Keratinocyte (primary cell): ENCODE data around the gene NAA10. TPM values are rescaled to one million over a fixed set of nuclear protein-coding genes. Genes with fewer than 3 reads are reported as not detected.

Experiments used
- DNase-seq: peaks from one replicate; pipeline ENCODE4 v3.0.0-alpha.2; 2011; ENCODE audit warnings: low read depth, missing footprints, low spot score
- FAIRE-seq: peaks from 2 replicates; lab custom pipeline; 2011; peaks lifted over from hg19 to GRCh38; lab: Jason Lieb, UNC
- H2AFZ ChIP-seq: 2 replicates; pipeline ENCODE4 v1.6.0; 2012; ENCODE audit warnings: low read length, control low read depth, inconsistent platforms; ENCODE audit not compliant: control insufficient read depth
- H3K27ac ChIP-seq: 2 replicates; pipeline ENCODE4 v1.5.1; 2011; ENCODE audit warnings: low read length; ENCODE audit not compliant: control insufficient read depth, insufficient read depth
- H3K27me3 ChIP-seq: 3 replicates; pipeline ENCODE4 v1.6.0; 2011; ENCODE audit warnings: low read length; ENCODE audit not compliant: control insufficient read depth, insufficient read depth; ENCODE audit errors: extremely low read depth
- H3K36me3 ChIP-seq, 2 experiments: 2 replicates in 1 of 2; 3 replicates in 1 of 2; pipeline ENCODE4 v1.5.1; 2011; ENCODE audit warnings: low read length in 2 of 2, mild to moderate bottlenecking in 1 of 2; ENCODE audit not compliant: control insufficient read depth in 2 of 2, insufficient read depth in 2 of 2; ENCODE audit errors: extremely low read depth in 1 of 2
- H3K4me1 ChIP-seq: 3 replicates; pipeline ENCODE4 v1.5.1; 2011; ENCODE audit warnings: low read length; ENCODE audit not compliant: control insufficient read depth, insufficient read depth; ENCODE audit errors: extremely low read depth
- H3K4me2 ChIP-seq: 3 replicates; pipeline ENCODE4 v1.6.0; 2011; ENCODE audit warnings: low read depth, low read length; ENCODE audit not compliant: control insufficient read depth, insufficient read depth; ENCODE audit errors: extremely low read depth
- H3K4me3 ChIP-seq, 3 experiments: fragments of 200-600 bp in 1 of 3; sonication (generic) in 1 of 3; 2 replicates in 2 of 3; 3 replicates in 1 of 3; pipeline ENCODE4 v1.5.1; 2011 to 2016; ENCODE audit warnings: low read length in 3 of 3, mild to moderate bottlenecking in 3 of 3, control low read depth in 2 of 3, inconsistent platforms in 1 of 3, low read depth in 1 of 3, mixed read lengths in 1 of 3, mixed run types in 1 of 3, moderate library complexity in 1 of 3; ENCODE audit not compliant: control insufficient read depth in 2 of 3, insufficient read depth in 2 of 3; ENCODE audit errors: extremely low read depth in 1 of 3
- H3K79me2 ChIP-seq: 2 replicates; pipeline ENCODE4 v1.6.0; 2012; ENCODE audit warnings: low read length; ENCODE audit not compliant: control insufficient read depth, insufficient read depth
- H3K9ac ChIP-seq: 3 replicates; pipeline ENCODE4 v1.6.0; 2011; ENCODE audit warnings: low read length; ENCODE audit not compliant: control insufficient read depth, insufficient read depth; ENCODE audit errors: extremely low read depth
- H3K9me1 ChIP-seq: 3 replicates; pipeline ENCODE4 v1.6.0; 2011; ENCODE audit warnings: low read length; ENCODE audit not compliant: control insufficient read depth, insufficient read depth; ENCODE audit errors: extremely low read depth
- H3K9me3 ChIP-seq: 2 replicates; pipeline ENCODE4 v1.5.1; 2012; ENCODE audit warnings: low read depth, low read length; ENCODE audit not compliant: control insufficient read depth
- H4K20me1 ChIP-seq: 3 replicates; pipeline ENCODE4 v1.6.0; 2011; ENCODE audit warnings: low read length; ENCODE audit not compliant: control insufficient read depth, insufficient read depth; ENCODE audit errors: extremely low read depth
- EZH2 ChIP-seq: IDR thresholded peaks from one replicate; pipeline ENCODE4 v1.6.1; 2012; ENCODE audit warnings: inconsistent platforms, mild to moderate bottlenecking, low read length, moderate library complexity
- dilution Hi-C: fragments of 300-500 bp; cut with MboI; formaldehyde crosslinking; loops from one replicate; pipeline ENCODE4 v1.7.0; 2020; ENCODE audit warnings: low sequenced_read_pairs; ENCODE audit not compliant: extremely low pct_ligation_motif_present
- polyA plus RNA-seq, 5 experiments: library from polyadenylated mRNA; depleted of rRNA in 3 of 5; stranded (reverse) in 3 of 5; stranded (forward) in 1 of 5; unstranded in 1 of 5; fragments of >200 nt; gene quantifications; 1 replicate in 1 of 5; 2 replicates in 3 of 5; 3 replicates in 1 of 5; pipeline versions ENCODE4 v1.2.1 to v1.2.3, GENCODE V29; 2011 to 2012; ENCODE audit warnings: missing spikeins in 2 of 5, low read depth in 1 of 5, low replicate concordance in 1 of 5
- TF ChIP-seq, protein P1 (sequence below), 3 experiments: IDR thresholded peaks in 1 of 3; conservative IDR thresholded peaks in 1 of 3; optimal IDR thresholded peaks in 1 of 3; 2 replicates in 2 of 3; 3 replicates in 1 of 3; pipeline versions ENCODE3 to v1.5.1; 2011; ENCODE audit warnings: low read length in 3 of 3, mild to moderate bottlenecking in 3 of 3, moderate library complexity in 2 of 3, control low read depth in 1 of 3, inconsistent platforms in 1 of 3; ENCODE audit not compliant: insufficient read depth in 2 of 3; ENCODE audit errors: extremely low read depth in 1 of 3

Gene NAA10
- polyA plus RNA-seq, 1 donor (not counting 4 experiments of a cell fraction or from before 2014, with no cell fraction given): 103 TPM

DNA sequence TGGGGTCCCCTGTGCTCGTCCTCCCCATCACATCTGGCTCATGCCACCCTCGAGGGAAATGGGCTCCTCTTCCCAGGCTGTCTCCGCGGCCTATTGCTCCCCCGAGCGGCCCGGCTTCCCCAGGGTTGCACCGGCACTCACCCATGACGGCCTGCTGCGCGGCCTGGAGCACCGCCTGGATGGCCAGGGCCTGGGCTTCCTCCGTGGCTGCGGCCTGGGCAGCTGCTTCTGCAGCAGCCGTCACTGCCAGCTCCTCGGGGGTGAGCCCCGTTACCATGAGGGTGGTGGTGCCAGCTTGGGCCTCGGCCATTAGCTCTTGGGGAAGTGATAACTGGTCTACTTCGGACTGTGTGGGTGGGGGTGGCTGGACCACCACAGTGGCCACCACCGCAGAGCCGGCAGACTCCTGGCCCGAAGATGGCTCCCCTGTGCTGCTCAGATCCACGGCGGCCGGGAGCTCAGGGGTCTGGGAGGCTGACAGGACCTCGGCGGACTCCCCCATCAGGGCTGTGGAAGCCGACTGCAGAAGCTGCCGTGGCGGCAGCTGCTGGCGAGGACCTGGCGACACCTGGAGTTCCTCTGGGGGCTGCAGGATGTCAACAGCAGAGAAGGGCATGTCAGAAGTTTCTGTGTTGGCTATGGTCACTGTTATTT lies 17.7 kb upstream of the NAA10 start:
- TF ChIP-seq, protein P1, sequence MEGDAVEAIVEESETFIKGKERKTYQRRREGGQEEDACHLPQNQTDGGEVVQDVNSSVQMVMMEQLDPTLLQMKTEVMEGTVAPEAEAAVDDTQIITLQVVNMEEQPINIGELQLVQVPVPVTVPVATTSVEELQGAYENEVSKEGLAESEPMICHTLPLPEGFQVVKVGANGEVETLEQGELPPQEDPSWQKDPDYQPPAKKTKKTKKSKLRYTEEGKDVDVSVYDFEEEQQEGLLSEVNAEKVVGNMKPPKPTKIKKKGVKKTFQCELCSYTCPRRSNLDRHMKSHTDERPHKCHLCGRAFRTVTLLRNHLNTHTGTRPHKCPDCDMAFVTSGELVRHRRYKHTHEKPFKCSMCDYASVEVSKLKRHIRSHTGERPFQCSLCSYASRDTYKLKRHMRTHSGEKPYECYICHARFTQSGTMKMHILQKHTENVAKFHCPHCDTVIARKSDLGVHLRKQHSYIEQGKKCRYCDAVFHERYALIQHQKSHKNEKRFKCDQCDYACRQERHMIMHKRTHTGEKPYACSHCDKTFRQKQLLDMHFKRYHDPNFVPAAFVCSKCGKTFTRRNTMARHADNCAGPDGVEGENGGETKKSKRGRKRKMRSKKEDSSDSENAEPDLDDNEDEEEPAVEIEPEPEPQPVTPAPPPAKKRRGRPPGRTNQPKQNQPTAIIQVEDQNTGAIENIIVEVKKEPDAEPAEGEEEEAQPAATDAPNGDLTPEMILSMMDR (optimal IDR thresholded peaks at IDR 0.05 in 1 of 3, IDR thresholded peaks at IDR 0.05 in 1 of 3, conservative IDR thresholded peaks at IDR 0.05 in 1 of 3; ENCODE audit: extremely low read depth in 1 of 3, insufficient read depth in 2 of 3, low read length in 3 of 3): no peak
- TF ChIP-seq EZH2: no peak
- Histone ChIP-seq H3K4me3 (no peak overlapping the region), H3K4me1 (no peaks in the 10 kb centered on the region), H4K20me1 (no peaks in the 10 kb centered on the region), H3K27me3 (no peaks in the 10 kb centered on the region), H3K9ac (no peak overlapping the region), H3K9me3 (no peaks in the 10 kb centered on the region), H3K36me3 (peaks cover 35 to 42% of the 10 kb centered on the region in 2 experiments), H2AFZ (no peak overlapping the region), H3K9me1 (no peaks in the 10 kb centered on the region), H3K4me2 (no peak overlapping the region), H3K79me2 (no peaks in the 10 kb centered on the region), H3K27ac (no peak overlapping the region)
- no peak for FAIRE-seq
- dilution Hi-C loops: no loop called here
- no peak for DNase-seq

DNA sequence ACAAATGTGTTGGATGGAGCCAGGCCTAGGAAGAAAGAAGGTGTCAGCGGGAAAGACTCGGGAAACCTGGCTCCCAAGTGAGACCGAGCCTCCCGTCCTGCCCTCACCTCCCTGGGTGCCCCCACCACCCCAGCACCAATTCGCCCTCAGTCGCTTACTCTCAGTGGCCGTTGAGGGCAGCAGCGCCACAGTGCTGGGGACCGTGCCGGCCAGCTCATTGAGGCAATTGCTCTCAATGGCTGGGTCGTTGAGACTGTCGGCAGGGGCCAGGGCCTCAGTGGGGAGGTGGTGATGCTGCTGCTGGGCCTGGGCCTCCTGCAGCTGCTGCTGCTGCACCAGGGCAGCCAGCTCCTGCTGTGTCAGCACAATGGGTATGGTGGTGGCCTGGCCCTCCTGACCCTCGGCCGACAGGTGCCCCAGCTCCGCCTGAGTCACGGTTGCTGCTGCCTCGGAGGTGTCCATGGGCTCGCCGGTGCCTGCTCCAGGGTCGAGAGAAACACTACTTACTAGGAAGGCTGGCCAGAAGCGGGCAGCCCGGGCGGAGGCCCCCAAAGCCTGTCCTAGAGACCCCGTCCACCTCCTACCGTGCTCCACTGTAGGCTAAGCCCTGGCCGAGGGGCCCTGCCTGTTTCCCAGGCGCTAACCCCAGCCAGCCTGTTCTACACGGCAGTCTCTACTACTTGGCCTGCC lies 17.0 kb upstream of the NAA10 start:
- no peaks in the 10 kb centered on the region for H3K79me2 ChIP-seq
- no peak overlapping the region for H3K27ac ChIP-seq
- peaks cover 33 to 35% of the 10 kb centered on the region in 2 experiments for H3K36me3 ChIP-seq
- TF ChIP-seq, protein P1 (optimal IDR thresholded peaks at IDR 0.05 in 1 of 3, IDR thresholded peaks at IDR 0.05 in 1 of 3, conservative IDR thresholded peaks at IDR 0.05 in 1 of 3; ENCODE audit: extremely low read depth in 1 of 3, insufficient read depth in 2 of 3, low read length in 3 of 3): no peak
- no peak for TF ChIP-seq EZH2
- H3K9me3 ChIP-seq: no peaks in the 10 kb centered on the region
- no peaks in the 10 kb centered on the region for H3K27me3 ChIP-seq
- DNase-seq: no peak
- dilution Hi-C loops: no loop called here
- H3K4me3 ChIP-seq: no peak overlapping the region
- no peaks in the 10 kb centered on the region for H3K4me1 ChIP-seq
- H3K9me1 ChIP-seq: no peaks in the 10 kb centered on the region
- no peak overlapping the region for H3K4me2 ChIP-seq
- no peak overlapping the region for H2AFZ ChIP-seq
- no peak overlapping the region for H3K9ac ChIP-seq
- no peak for FAIRE-seq
- H4K20me1 ChIP-seq: no peaks in the 10 kb centered on the region
